Effector memory CD8-positive, alpha-beta T cell (primary cell): ENCODE results near the gene MICU1.
A peak's percentile ranks its signal among the peaks of the same experiment; 100 is the strongest.

Experiments
- ATAC-seq: fragments of 150-1000 bp; cut with Tn5 transposase; replicated peaks from 2 replicates; pipeline ENCODE4 v1.10.0; 2021; ENCODE audit warnings: mild to moderate bottlenecking, moderate library complexity
- DNase-seq, 3 experiments: peaks; one replicate each; pipeline ENCODE4 v3.0.0; 2021
- H3K27ac Mint-ChIP-seq, 2 donors: one replicate each; pipeline ENCODE4 v1.8.0; 2022; ENCODE audit warnings: mild to moderate bottlenecking in 2 of 2, mixed read lengths in 2 of 2, moderate library complexity in 2 of 2
- H3K27me3 Mint-ChIP-seq, 2 donors: one replicate each; pipeline ENCODE4 v1.8.0; 2022; ENCODE audit warnings: mixed read lengths in 2 of 2
- H3K36me3 Mint-ChIP-seq: one replicate; pipeline ENCODE4 v1.8.0; 2022; ENCODE audit warnings: mild to moderate bottlenecking, moderate library complexity, mixed read lengths; ENCODE audit not compliant: insufficient read depth
- H3K4me1 Mint-ChIP-seq, 2 donors: one replicate each; pipeline ENCODE4 v1.8.0; 2022; ENCODE audit warnings: low read depth in 2 of 2, mixed read lengths in 2 of 2
- H3K4me3 Mint-ChIP-seq, 2 donors: one replicate each; pipeline ENCODE4 v1.8.0; 2022; ENCODE audit warnings: mild to moderate bottlenecking in 2 of 2, mixed read lengths in 2 of 2, moderate library complexity in 2 of 2
- H3K9me3 Mint-ChIP-seq, 2 donors: one replicate each; pipeline ENCODE4 v1.8.0; 2022; ENCODE audit warnings: mixed read lengths in 2 of 2

The MICU1 gene

DNA sequence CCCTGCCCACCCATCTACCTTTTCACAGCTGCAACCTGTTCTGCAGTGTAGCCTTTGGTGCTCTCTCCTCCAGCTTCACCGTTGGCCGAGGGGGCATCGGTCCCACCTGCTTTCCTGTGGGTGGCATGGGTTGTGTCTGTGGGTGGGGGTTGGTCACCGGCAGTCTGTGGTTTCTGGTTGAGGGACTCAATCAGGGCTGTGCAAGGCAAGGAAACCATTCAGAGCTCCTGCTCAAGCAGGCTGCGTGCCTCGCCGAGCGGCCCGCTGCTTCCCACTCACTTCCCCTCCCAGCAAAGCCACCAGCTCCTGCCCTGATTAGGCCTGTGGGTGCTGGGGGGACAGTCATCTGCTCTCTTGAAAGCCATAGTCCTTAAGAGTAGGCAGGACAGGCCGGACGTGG is 280.9 kb downstream of the MICU1 start:
- DNase-seq, result no peak
- Mint-ChIP-seq H3K27ac (peak overlapping the region; percentile 22 to 65), H3K4me1 (peaks cover 21 to 23% of the 10 kb centered on the region in 2 donors), H3K27me3 (no peaks in the 10 kb centered on the region), H3K4me3 (no peak overlapping the region), H3K9me3 (no peaks in the 10 kb centered on the region), H3K36me3 (peaks cover 38% of the 10 kb centered on the region)
- ATAC-seq, result no peak

DNA sequence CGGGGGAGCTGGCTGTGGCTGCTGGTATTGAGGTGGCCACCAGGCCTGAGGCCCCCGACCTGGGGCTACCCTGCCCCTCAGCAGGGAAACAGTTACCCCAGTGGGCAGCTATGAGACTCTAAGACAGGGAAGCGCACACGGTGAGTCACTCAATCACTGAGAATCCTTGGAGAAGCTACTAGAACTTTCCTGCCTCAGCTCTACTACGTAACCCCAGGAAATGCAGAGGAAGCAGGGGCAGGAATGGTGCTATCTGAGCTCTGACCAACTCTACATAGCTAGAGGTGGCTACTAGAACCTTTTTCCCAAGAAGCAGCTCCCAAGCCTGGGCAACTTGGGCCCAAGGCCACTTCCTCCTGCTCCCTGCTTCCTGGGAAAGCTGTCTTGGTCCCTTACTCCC is 283.0 kb downstream of the MICU1 start:
- ATAC-seq (no peak), DNase-seq (no peak)
- H3K27me3 Mint-ChIP-seq, result no peaks in the 10 kb centered on the region
- H3K4me1 Mint-ChIP-seq, result peaks cover 10 to 17% of the 10 kb centered on the region in 2 donors
- H3K36me3 Mint-ChIP-seq, result peaks cover 41% of the 10 kb centered on the region
- no peaks in the 10 kb centered on the region for H3K9me3 Mint-ChIP-seq
- H3K4me3 Mint-ChIP-seq, result no peak overlapping the region
- peak overlapping the region; percentile 49 for H3K27ac Mint-ChIP-seq

DNA sequence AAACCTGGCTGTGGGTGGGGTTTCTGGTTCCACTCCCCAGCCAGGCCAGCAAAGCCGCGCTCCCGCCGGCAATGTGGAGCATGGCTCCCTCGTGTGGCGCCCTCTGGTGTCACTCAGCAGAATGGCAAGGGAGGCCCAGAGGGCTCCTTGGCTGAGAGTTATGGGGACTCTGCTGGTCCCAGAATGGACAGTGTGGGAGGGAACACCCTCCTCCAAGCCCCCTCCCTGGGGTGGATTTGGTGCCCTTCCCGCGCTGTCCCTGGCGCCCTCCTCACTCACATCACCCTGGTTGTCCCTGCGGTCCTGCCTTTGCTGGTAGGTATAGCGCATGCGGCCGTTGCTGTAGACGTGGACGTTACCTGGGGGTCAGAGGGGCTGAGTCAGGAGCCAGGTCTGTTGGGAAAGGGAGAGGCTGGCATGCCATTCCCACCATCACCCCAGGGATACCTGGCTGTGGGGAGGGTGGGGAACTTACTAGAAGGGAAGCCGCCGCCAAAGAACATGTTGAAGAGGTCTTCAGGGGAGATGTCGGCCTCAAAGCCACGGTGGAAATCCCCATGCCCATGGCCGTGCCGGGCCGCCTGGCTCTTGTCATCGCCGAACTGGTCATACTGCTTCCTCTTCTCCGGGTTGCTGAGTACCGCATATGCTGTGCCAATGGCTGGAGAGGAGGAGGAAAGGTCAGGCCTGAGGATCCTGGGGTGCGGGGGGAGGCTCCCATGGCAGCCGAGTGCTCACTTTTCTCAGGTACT is 285.2 kb downstream of the MICU1 start:
- H3K4me1 Mint-ChIP-seq, result peaks cover 27 to 33% of the 10 kb centered on the region in 2 donors
- peak overlapping the region in 1 of 2 donors; percentile 79 for H3K27ac Mint-ChIP-seq
- no peak overlapping the region for H3K4me3 Mint-ChIP-seq
- no peaks in the 10 kb centered on the region for H3K27me3 Mint-ChIP-seq
- DNase-seq, result peak; percentile 78 to 80 (median 80)
- H3K9me3 Mint-ChIP-seq, result no peaks in the 10 kb centered on the region
- ATAC-seq, result peak; percentile 55
- H3K36me3 Mint-ChIP-seq, result peaks cover 55% of the 10 kb centered on the region

DNA sequence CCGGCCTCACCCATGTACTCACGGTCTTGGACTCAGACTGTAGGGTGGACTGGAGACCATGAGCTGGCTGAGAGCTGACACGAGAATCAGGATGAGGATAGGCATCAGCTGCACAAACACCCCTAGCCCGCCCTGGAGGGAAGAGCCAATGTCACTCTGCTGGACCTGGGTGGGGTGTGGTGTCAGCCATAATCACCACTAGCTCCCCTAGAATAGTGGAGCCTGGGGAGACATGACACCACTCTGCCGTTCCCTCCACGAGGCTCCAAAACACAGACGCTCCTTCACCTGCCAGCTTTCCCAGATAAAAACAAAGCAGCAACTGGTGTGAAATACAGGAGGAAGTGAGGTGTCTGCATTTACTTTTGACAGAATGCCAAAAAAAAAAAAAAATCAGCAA is 287.7 kb downstream of the MICU1 start:
- peaks cover 40 to 51% of the 10 kb centered on the region in 2 donors for H3K4me1 Mint-ChIP-seq

DNA sequence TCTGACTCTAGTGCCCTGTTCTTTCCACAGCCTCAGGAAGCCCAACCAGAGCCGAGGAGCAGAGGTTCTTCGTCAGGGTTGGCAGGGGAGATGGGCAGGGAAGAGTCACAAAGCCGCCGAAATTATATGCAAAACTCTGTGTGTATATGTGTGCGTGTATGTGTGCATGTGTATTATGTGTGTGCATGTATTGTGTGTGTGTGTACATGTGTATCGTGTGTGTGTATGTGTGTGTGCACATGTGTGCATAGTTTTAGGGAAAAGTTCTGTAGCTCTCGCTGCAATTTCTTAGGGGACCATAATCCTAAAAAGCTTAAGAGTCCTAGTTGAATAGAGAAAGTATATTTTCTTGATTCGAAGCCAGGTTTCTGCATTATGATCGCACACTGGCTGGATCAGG is 288.2 kb downstream of the MICU1 start:
- no peak overlapping the region for H3K27ac Mint-ChIP-seq
- H3K4me3 Mint-ChIP-seq, result no peak overlapping the region
- no peak for DNase-seq

More for the DNA sequence above, 287.7 kb downstream of the MICU1 start:
- Mint-ChIP-seq H3K27me3 (no peaks in the 10 kb centered on the region), H3K27ac (no peak overlapping the region), H3K4me3 (no peak overlapping the region), H3K9me3 (no peaks in the 10 kb centered on the region), H3K36me3 (peaks cover 64% of the 10 kb centered on the region)
- ATAC-seq (no peak), DNase-seq (no peak)

DNA sequence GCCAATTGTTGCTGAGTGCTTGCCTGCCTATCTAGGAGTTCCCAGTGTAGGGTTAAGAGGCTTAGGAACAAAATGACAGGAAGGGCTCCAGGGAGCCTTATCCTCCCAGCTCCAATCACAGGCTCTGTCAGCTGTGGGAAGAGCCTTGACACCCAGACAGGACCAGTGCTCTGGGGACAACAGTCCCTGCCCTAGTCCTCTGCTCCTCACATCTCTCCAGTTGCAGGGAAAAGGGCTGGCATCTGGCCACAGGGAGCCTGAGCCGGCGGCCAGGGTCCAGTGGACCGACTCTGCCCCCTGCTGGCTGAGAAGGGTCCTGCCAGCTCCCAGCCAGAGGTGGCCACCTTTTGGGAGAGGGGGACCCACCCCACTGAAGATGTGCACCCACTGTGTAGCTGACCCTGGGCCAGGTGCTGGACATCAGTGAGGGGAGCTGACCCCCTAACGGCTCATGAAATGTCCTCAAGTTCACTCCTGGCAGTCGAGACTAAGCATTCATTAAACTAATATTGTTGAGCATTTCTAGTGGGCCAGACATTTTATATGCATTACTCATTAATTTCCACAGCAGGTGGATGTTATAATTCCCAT is 288.7 kb downstream of the MICU1 start:
- H3K27me3 Mint-ChIP-seq, result no peaks in the 10 kb centered on the region
- H3K4me1 Mint-ChIP-seq, result peaks cover 47 to 49% of the 10 kb centered on the region in 2 donors
- peak; percentile 57 to 65 (median 64) for DNase-seq
- peaks cover 58% of the 10 kb centered on the region for H3K36me3 Mint-ChIP-seq
- no peak for ATAC-seq
- H3K4me3 Mint-ChIP-seq, result peak overlapping the region; percentile 54 to 85
- H3K9me3 Mint-ChIP-seq, result no peaks in the 10 kb centered on the region
- peak overlapping the region; percentile 97 to 98 for H3K27ac Mint-ChIP-seq

More for the DNA sequence above, 288.2 kb downstream of the MICU1 start:
- ATAC-seq, result no peak
- peaks cover 62% of the 10 kb centered on the region for H3K36me3 Mint-ChIP-seq
- H3K9me3 Mint-ChIP-seq, result no peaks in the 10 kb centered on the region
- H3K27me3 Mint-ChIP-seq, result no peaks in the 10 kb centered on the region
- H3K4me1 Mint-ChIP-seq, result peaks cover 44 to 50% of the 10 kb centered on the region in 2 donors

DNA sequence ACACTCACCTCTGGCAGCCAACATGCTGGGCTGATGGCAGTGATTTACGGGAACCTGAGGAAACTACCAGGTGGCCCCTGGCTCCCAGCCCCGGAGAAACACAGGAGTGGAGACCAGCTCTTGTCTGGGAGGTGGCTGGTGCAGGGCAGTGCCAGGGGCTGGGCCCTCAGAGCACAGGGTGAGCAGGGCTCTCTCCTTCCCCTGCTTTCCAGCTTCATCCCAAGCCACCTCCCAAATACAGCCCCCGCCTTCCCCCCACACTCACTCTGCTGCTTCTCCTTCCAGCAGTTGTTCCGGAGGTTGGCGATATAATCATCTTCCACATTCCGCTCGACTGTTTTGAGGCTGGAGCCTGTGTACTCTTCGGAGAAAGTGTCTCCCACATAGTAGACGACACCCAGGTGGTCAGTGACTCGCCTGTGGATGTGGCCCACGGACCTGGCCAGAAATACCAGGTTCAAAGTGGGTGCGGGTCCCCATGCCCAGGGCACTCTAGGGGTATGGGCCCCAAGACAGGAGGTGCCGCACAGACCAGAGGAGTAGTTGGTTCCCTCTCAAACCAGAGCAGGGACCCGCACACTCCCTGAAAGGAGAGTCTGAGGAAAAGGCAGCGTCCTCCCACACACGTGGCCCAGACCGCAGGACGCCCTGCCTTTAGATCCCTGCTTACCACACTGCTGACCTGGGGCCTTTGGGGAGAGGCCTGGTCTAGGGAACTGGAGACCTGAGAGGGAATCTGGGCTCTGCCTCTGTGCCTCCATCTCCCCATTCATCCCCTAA is 289.4 kb downstream of the MICU1 start:
- peak overlapping the region; percentile 97 to 98 for H3K27ac Mint-ChIP-seq
- H3K27me3 Mint-ChIP-seq, result no peaks in the 10 kb centered on the region
- ATAC-seq (no peak), DNase-seq (no peak)
- H3K9me3 Mint-ChIP-seq, result no peaks in the 10 kb centered on the region
- H3K36me3 Mint-ChIP-seq, result peaks cover 65% of the 10 kb centered on the region
- H3K4me3 Mint-ChIP-seq, result peak overlapping the region; percentile 85 to 88
- H3K4me1 Mint-ChIP-seq, result peaks cover 53 to 54% of the 10 kb centered on the region in 2 donors

DNA sequence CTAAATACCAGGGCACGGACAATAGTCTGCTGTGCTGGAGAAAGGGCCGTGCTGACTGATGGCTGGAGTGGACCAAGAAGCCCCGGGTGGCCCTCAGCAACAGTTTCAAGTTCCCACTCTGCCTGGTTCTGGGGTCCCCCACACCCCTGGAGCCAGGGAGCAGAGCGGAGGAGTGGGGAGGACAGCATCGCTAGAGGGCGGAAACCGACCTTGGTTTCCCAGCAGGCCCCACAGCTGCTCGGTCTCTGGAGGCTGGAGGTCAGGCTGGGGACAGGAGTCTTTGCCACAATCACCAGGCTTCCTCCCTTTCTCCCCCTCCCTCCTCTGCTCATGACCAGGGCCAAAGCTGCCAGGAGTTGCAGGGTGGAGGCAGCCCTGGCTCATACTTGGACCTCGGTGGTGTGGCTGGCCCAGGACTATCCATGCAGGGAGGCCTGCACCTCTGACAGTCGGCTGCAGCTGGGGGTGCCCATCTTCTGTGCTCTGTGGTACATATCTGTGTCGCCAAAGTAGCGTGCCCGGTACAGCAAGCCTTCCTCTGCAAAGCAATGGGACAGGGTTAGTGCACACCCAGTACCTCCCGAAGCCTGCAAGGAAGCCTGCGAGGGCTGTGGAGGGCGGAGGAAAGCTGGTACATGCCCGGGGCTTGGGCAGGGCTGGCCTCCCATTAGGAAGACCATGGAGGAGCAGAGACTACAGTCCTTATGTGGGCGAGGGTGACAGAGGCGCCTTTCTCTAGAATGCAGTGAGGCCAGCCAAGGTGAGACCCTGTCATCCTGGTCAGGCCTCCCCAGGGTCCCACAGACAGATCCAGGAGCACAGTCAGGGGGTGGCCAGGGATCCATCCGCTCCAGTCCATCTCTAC is 290.3 kb downstream of the MICU1 start:
- H3K4me3 Mint-ChIP-seq, result peak overlapping the region; percentile 85 to 88
- H3K27ac Mint-ChIP-seq, result peak overlapping the region; percentile 97 to 98
- ATAC-seq (peak; percentile 34), DNase-seq (peak; percentile 58 to 63 (median 60))
- H3K27me3 Mint-ChIP-seq, result no peaks in the 10 kb centered on the region
- H3K36me3 Mint-ChIP-seq, result peaks cover 59% of the 10 kb centered on the region
- H3K9me3 Mint-ChIP-seq, result no peaks in the 10 kb centered on the region
- H3K4me1 Mint-ChIP-seq, result peaks cover 55 to 60% of the 10 kb centered on the region in 2 donors

DNA sequence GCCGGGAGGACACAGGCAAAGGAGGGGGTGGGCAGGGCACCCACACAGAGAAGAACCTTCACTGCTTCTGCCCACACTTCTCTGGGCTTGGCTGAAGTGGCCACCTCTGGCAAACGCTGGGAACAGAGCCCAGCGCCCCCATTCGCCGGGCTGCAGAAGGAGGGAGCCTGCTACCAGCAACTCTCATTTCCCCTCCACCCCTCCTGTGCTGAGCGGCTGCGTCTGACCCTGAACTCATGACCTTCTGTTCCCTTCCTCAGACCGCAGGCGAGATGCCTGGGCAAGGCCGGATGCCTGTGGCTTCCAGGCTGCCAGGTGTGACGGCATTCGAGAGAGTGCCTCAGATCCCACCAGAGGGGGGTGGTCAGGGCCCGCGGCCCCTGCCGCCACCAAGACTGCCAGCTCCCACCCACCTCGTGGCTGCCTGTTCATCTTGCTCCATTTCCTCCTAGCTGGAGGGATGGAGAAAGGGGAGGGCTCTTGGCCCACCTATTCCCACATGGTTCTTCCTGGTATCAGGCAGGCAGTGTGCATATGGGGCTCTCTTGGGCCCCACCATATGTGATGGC is 291.0 kb downstream of the MICU1 start:
- DNase-seq, result peak; percentile 89 to 90 (median 90)
- Mint-ChIP-seq H3K27me3 (no peaks in the 10 kb centered on the region), H3K36me3 (peaks cover 56% of the 10 kb centered on the region), H3K4me3 (peak overlapping the region; percentile 85 to 88), H3K4me1 (peaks cover 58 to 65% of the 10 kb centered on the region in 2 donors), H3K9me3 (no peaks in the 10 kb centered on the region), H3K27ac (peak overlapping the region; percentile 97 to 98)
- peak; percentile 68 for ATAC-seq

DNA sequence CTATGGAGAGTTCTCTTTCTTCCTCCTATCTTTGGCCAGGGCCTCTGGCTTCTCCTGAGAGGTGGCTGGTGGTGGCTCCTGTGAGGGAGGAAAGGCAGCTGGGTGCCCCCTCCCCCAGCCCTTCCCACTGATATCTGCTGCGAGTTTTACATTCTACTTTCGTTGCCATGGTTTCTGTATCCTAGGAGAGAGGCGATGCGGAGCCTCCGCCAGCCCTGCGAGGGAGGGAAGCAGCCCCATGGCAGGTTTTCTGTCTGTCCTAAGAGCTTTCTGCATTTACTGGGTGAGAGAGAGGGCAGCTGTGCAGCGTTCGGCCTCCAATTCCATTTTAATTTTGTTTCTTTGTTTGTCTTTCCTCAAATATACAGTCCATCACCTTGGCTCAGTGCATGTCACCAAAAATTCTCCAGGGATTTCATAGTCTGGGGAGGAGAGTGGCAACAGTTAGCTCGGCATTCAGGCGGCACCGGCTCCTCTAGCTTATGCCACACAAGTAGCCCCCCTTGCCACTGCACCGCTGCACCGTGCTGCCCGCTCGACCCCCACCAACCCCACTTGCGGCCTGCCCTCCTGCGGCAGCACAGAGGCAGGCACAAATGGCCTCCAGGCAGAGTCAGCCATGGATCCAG is 291.6 kb downstream of the MICU1 start:
- H3K27me3 Mint-ChIP-seq, result no peaks in the 10 kb centered on the region
- DNase-seq (no peak), ATAC-seq (no peak)
- peak overlapping the region; percentile 85 to 88 for H3K4me3 Mint-ChIP-seq
- H3K4me1 Mint-ChIP-seq, result peaks cover 61 to 70% of the 10 kb centered on the region in 2 donors
- H3K27ac Mint-ChIP-seq, result peak overlapping the region; percentile 97 to 98
- H3K36me3 Mint-ChIP-seq, result peaks cover 60% of the 10 kb centered on the region
- H3K9me3 Mint-ChIP-seq, result no peaks in the 10 kb centered on the region

DNA sequence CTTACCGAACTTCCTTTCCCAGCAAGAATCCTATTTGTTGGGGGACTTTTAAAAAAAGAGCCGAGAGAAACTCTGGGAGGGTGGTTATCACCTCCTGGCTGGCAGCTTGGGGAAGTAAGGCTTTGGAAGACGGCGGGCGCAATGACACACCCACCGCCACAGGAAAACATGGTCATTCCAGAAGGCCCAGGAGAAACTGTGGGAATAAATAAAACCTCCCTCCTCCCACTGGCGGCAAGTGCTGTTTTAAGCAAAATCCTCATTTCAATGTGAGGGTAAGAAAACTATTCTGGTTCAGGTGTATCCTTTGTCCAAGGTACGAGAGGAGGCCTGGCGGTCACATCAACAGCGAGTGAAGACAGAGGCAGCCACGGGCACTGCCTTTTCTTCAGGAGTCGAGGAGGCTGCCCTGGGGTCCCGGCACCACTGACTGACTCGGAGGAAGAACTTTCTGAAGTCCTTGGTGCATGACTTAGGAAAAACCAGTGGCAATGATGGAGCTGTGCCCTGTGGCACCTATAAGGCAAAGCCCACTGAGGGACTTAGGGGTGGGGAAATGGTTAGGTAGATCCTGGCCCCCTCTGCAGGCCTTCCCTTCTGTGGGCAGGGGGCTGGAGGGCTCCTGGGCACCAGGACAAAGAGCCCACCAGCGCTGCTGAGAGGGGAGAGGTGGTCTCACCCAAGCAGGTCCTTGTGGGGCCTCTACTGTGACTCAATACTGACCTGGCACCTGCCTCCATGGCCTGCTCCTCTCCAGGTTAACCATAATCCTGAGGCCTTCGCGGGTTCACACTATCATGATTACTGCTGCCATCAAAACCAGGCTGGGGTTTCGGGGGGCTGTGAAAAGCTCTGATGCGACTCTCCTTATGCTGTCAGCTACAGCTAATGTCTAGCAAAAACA is 292.5 kb downstream of the MICU1 start:
- peaks cover 52% of the 10 kb centered on the region for H3K36me3 Mint-ChIP-seq
- peak overlapping the region; percentile 85 to 88 for H3K4me3 Mint-ChIP-seq
- H3K9me3 Mint-ChIP-seq, result no peaks in the 10 kb centered on the region
- no peak for DNase-seq
- H3K4me1 Mint-ChIP-seq, result peaks cover 65 to 75% of the 10 kb centered on the region in 2 donors
- no peak for ATAC-seq
- H3K27me3 Mint-ChIP-seq, result no peaks in the 10 kb centered on the region
- H3K27ac Mint-ChIP-seq, result peak overlapping the region; percentile 97 to 98
